Measurements from ENCODE around the gene DDX31. TPM values are rescaled to one million over a fixed set of nuclear protein-coding genes. Genes with fewer than 3 reads are reported as not detected.

The DDX31 gene
- polyA plus RNA-seq, 4 donors: 2.2 to 12.6 (median 4.9) TPM

- DNase-seq (no peak), FAIRE-seq (no peak)
- no peaks in the 10 kb centered on the region for H3K9me3 ChIP-seq (ENCODE audit: control insufficient read depth in 2 of 2, insufficient read depth in 1 of 2, low read depth in 1 of 2, low read length in 1 of 2)
- H3K27ac ChIP-seq (ENCODE audit: low read depth in 1 of 3, low read length in 2 of 3): no peak overlapping the region
- H3K27me3 ChIP-seq (ENCODE audit: control insufficient read depth in 3 of 3, insufficient read depth in 3 of 3, low read length in 3 of 3): no peaks in the 10 kb centered on the region
- H3K4me1 ChIP-seq (ENCODE audit: control insufficient read depth in 3 of 3, insufficient read depth in 2 of 3, low read depth in 1 of 3, low read length in 2 of 3): peaks cover 0 to 12% (median 0%) of the 10 kb centered on the region in 3 donors
- 84 to 90% (median 88%) methylated on average over 6 of the region's 6 CpGs for WGBS, 3 donors
- no peaks in the 10 kb centered on the region for H3K36me3 ChIP-seq (ENCODE audit: control insufficient read depth in 3 of 3, insufficient read depth in 2 of 3, low read depth in 1 of 3, low read length in 3 of 3)
- H3K4me3 ChIP-seq (ENCODE audit: low read depth in 1 of 3, low read length in 3 of 3): peak overlapping the region in 1 of 3 donors; percentile 100
These were observed 2.0 kb upstream of the DDX31 start for GRCh38 chr9:132671620-132672412.

- Histone ChIP-seq H3K4me1 (ENCODE audit: control insufficient read depth in 3 of 3, insufficient read depth in 2 of 3, low read depth in 1 of 3, low read length in 2 of 3) (peaks cover 0 to 12% (median 0%) of the 10 kb centered on the region in 3 donors), H3K36me3 (ENCODE audit: control insufficient read depth in 3 of 3, insufficient read depth in 2 of 3, low read depth in 1 of 3, low read length in 3 of 3) (no peaks in the 10 kb centered on the region), H3K9me3 (ENCODE audit: control insufficient read depth in 2 of 2, insufficient read depth in 1 of 2, low read depth in 1 of 2, low read length in 1 of 2) (no peaks in the 10 kb centered on the region), H3K4me3 (ENCODE audit: low read depth in 1 of 3, low read length in 3 of 3) (peak within 1 kb of the TSS; percentile 84 to 100 (median 97)), H3K27ac (ENCODE audit: low read depth in 1 of 3, low read length in 2 of 3) (peak within 1 kb of the TSS; percentile 84 to 99 (median 95)), H3K27me3 (ENCODE audit: control insufficient read depth in 3 of 3, insufficient read depth in 3 of 3, low read length in 3 of 3) (no peaks in the 10 kb centered on the region)
- 0% methylated on average over 56 to 82 of the region's 82 CpGs for WGBS, 3 donors
- peak; percentile 14 to 35 for DNase-seq
- no peak for FAIRE-seq
These were observed 941 bp upstream of the DDX31 start, which contains the start of gene GTF3C4 for GRCh38 chr9:132670457-132671391. GTF3C4 (plus strand) TSS chr9:132670464; CDS start chr9:132670599, 135 bp downstream.

- DNase-seq: no peak
- FAIRE-seq: no peak
- peaks cover 0 to 12% (median 0%) of the 10 kb centered on the region in 3 donors for H3K4me1 ChIP-seq (ENCODE audit: control insufficient read depth in 3 of 3, insufficient read depth in 2 of 3, low read depth in 1 of 3, low read length in 2 of 3)
- 0 to 1% (median 0%) methylated on average over 13 of the region's 13 CpGs for WGBS, 3 donors
- H3K27me3 ChIP-seq (ENCODE audit: control insufficient read depth in 3 of 3, insufficient read depth in 3 of 3, low read length in 3 of 3): no peaks in the 10 kb centered on the region
- peak overlapping the region; percentile 84 to 99 (median 95) for H3K27ac ChIP-seq (ENCODE audit: low read depth in 1 of 3, low read length in 2 of 3)
- H3K36me3 ChIP-seq (ENCODE audit: control insufficient read depth in 3 of 3, insufficient read depth in 2 of 3, low read depth in 1 of 3, low read length in 3 of 3): no peaks in the 10 kb centered on the region
- H3K9me3 ChIP-seq (ENCODE audit: control insufficient read depth in 2 of 2, insufficient read depth in 1 of 2, low read depth in 1 of 2, low read length in 1 of 2): no peaks in the 10 kb centered on the region
- H3K4me3 ChIP-seq (ENCODE audit: low read depth in 1 of 3, low read length in 3 of 3): peak overlapping the region; percentile 84 to 100 (median 97)
These were observed 475 bp downstream of the DDX31 start for GRCh38 chr9:132669319-132669697.

- FAIRE-seq: no peak
- WGBS, 3 donors: 82 to 91% (median 89%) methylated on average over 2 of the region's 2 CpGs
These were observed 5.9 kb downstream of the DDX31 start for GRCh38 chr9:132663851-132664250.

GRCh38 chr9:132663117-132663516 is 6.7 kb downstream of the DDX31 start:
- Histone ChIP-seq H3K27ac (ENCODE audit: low read depth in 1 of 3, low read length in 2 of 3) (no peak overlapping the region), H3K4me1 (ENCODE audit: control insufficient read depth in 3 of 3, insufficient read depth in 2 of 3, low read depth in 1 of 3, low read length in 2 of 3) (no peaks in the 10 kb centered on the region), H3K36me3 (ENCODE audit: control insufficient read depth in 3 of 3, insufficient read depth in 2 of 3, low read depth in 1 of 3, low read length in 3 of 3) (peaks cover 8 to 21% (median 12%) of the 10 kb centered on the region in 3 donors), H3K27me3 (ENCODE audit: control insufficient read depth in 3 of 3, insufficient read depth in 3 of 3, low read length in 3 of 3) (no peaks in the 10 kb centered on the region), H3K4me3 (ENCODE audit: low read depth in 1 of 3, low read length in 3 of 3) (no peak overlapping the region), H3K9me3 (ENCODE audit: control insufficient read depth in 2 of 2, insufficient read depth in 1 of 2, low read depth in 1 of 2, low read length in 1 of 2) (no peaks in the 10 kb centered on the region)
- DNase-seq (no peak), FAIRE-seq (no peak)
- 75 to 85% (median 82%) methylated on average over 11 of the region's 11 CpGs for WGBS, 3 donors

More at GRCh38 chr9:132663851-132664250, 5.9 kb downstream of the DDX31 start:
- Histone ChIP-seq H3K9me3 (ENCODE audit: control insufficient read depth in 2 of 2, insufficient read depth in 1 of 2, low read depth in 1 of 2, low read length in 1 of 2) (no peaks in the 10 kb centered on the region), H3K4me3 (ENCODE audit: low read depth in 1 of 3, low read length in 3 of 3) (no peak overlapping the region), H3K4me1 (ENCODE audit: control insufficient read depth in 3 of 3, insufficient read depth in 2 of 3, low read depth in 1 of 3, low read length in 2 of 3) (no peaks in the 10 kb centered on the region), H3K27ac (ENCODE audit: low read depth in 1 of 3, low read length in 2 of 3) (no peak overlapping the region), H3K27me3 (ENCODE audit: control insufficient read depth in 3 of 3, insufficient read depth in 3 of 3, low read length in 3 of 3) (no peaks in the 10 kb centered on the region), H3K36me3 (ENCODE audit: control insufficient read depth in 3 of 3, insufficient read depth in 2 of 3, low read depth in 1 of 3, low read length in 3 of 3) (peaks cover 5 to 21% (median 9%) of the 10 kb centered on the region in 3 donors)
- no peak for DNase-seq

GRCh38 chr9:132662152-132662945 is 7.4 kb downstream of the DDX31 start:
- Histone ChIP-seq H3K36me3 (ENCODE audit: control insufficient read depth in 3 of 3, insufficient read depth in 2 of 3, low read depth in 1 of 3, low read length in 3 of 3) (peaks cover 14 to 24% (median 18%) of the 10 kb centered on the region in 3 donors), H3K9me3 (ENCODE audit: control insufficient read depth in 2 of 2, insufficient read depth in 1 of 2, low read depth in 1 of 2, low read length in 1 of 2) (no peaks in the 10 kb centered on the region), H3K4me3 (ENCODE audit: low read depth in 1 of 3, low read length in 3 of 3) (no peak overlapping the region), H3K27ac (ENCODE audit: low read depth in 1 of 3, low read length in 2 of 3) (no peak overlapping the region), H3K27me3 (ENCODE audit: control insufficient read depth in 3 of 3, insufficient read depth in 3 of 3, low read length in 3 of 3) (no peaks in the 10 kb centered on the region), H3K4me1 (ENCODE audit: control insufficient read depth in 3 of 3, insufficient read depth in 2 of 3, low read depth in 1 of 3, low read length in 2 of 3) (no peaks in the 10 kb centered on the region)
- WGBS, 3 donors: 86 to 92% (median 88%) methylated on average over 12 of the region's 12 CpGs
- no peak for FAIRE-seq
- no peak for DNase-seq

- no peaks in the 10 kb centered on the region for H3K4me1 ChIP-seq (ENCODE audit: control insufficient read depth in 3 of 3, insufficient read depth in 2 of 3, low read depth in 1 of 3, low read length in 2 of 3)
- no peaks in the 10 kb centered on the region for H3K9me3 ChIP-seq (ENCODE audit: control insufficient read depth in 2 of 2, insufficient read depth in 1 of 2, low read depth in 1 of 2, low read length in 1 of 2)
- no peak overlapping the region for H3K27ac ChIP-seq (ENCODE audit: low read depth in 1 of 3, low read length in 2 of 3)
- no peak overlapping the region for H3K4me3 ChIP-seq (ENCODE audit: low read depth in 1 of 3, low read length in 3 of 3)
- WGBS, 3 donors: 92 to 94% (median 93%) methylated on average over 7 of the region's 7 CpGs
- peaks cover 12 to 34% (median 16%) of the 10 kb centered on the region in 3 donors for H3K36me3 ChIP-seq (ENCODE audit: control insufficient read depth in 3 of 3, insufficient read depth in 2 of 3, low read depth in 1 of 3, low read length in 3 of 3)
- DNase-seq (no peak), FAIRE-seq (no peak)
- no peaks in the 10 kb centered on the region for H3K27me3 ChIP-seq (ENCODE audit: control insufficient read depth in 3 of 3, insufficient read depth in 3 of 3, low read length in 3 of 3)
These were observed 13.5 kb downstream of the DDX31 start for GRCh38 chr9:132656299-132656698.
